ENCODE measurements around the gene MPHOSPH6.

GRCh38 chr16:82192665-82193064, 22.6 kb upstream of the MPHOSPH6 start:
- no peak for TF ChIP-seq EZH2 (IDR thresholded peaks at IDR 0.05; ENCODE audit: low read depth, low read length, severe bottlenecking)
- TF ChIP-seq JUN (IDR thresholded peaks at IDR 0.05; ENCODE audit: low read depth, low read length), result no peak

All from H1 (cell line).